ENCODE measurements around the gene SEL1L3. TPM values are rescaled to one million over a fixed set of nuclear protein-coding genes. Genes with fewer than 3 reads are reported as not detected.

Gene SEL1L3
- total and polyA plus RNA-seq, 9 of the 15 experiments (the other 6 are each of a cell fraction or from before 2014, with no cell fraction given): 10.0 to 44.3 (median 21.6) TPM

- Histone ChIP-seq H2AFZ (ENCODE audit: low read depth, low read length) (no peak overlapping the region), H3K27me3 (ENCODE audit: control insufficient read depth in 2 of 2, insufficient read depth in 2 of 2, low read length in 2 of 2) (no peaks in the 10 kb centered on the region), H3K9ac (ENCODE audit: insufficient read depth in 1 of 2, low read depth in 2 of 2, low read length in 2 of 2) (no peak overlapping the region), H3K9me3 (replicated peaks; ENCODE audit: control insufficient read depth, insufficient read depth, low read depth, low read length) (no peaks in the 10 kb centered on the region), H3K36me3 (ENCODE audit: control insufficient read depth, insufficient read depth, low read length) (no peaks in the 10 kb centered on the region; the same call in 2 of the 3 replicates), H3K27ac (ENCODE audit: extremely low read depth, low read depth, low read length) (no peak overlapping the region), H3K9me1 (ENCODE audit: control insufficient read depth, insufficient read depth, low read length) (no peaks in the 10 kb centered on the region), H3K4me1 (replicated peaks in 1 of 2; ENCODE audit: control insufficient read depth in 2 of 2, insufficient read depth in 2 of 2, low read length in 2 of 2) (peaks cover 3 to 12% of the 10 kb centered on the region in 2 experiments; a peak in 3 of 5 replicates), H3K79me2 (ENCODE audit: control insufficient read depth, insufficient read depth, low read length) (0 out of 3 replicates have a peak, but pooled peaks cover 9% of the 10 kb centered on the region), H4K20me1 (replicated peaks; ENCODE audit: control insufficient read depth, insufficient read depth, low read length) (peaks cover 13% of the 10 kb centered on the region; the same call in 1 of the 2 replicates), H3K4me2 (ENCODE audit: insufficient read depth, low read length) (no peak overlapping the region), H3K4me3 (no peak overlapping the region)
- WGBS (ENCODE audit: insufficient coverage, low coverage, missing lambda C conversion rate): 79% methylated on average over 12 of the region's 12 CpGs
- no peak for FAIRE-seq
- no peak for DNase-seq (ENCODE audit: extremely low read depth in 1 of 4, low spot score in 3 of 4)
- in situ Hi-C loops (cut with MboI): no loop called here
- ATAC-seq: no peak
- no TSS peak for BruUV-seq (replicated peaks)
- intact Hi-C loops (cut with micrococcal nuclease): no loop called here
- CTCF ChIA-PET (ENCODE audit: low intra/inter-chr PET ratio): no interaction called here
- POLR2A ChIA-PET: interaction anchor here (1.6 kb wide), 1 partner anchor 10 kb away, joined by 3 read pairs; no protein-coding TSS in a partner anchor
- TF ChIP-seq CBX3 (IDR thresholded peaks at IDR 0.05; ENCODE audit: borderline replicate concordance in 1 of 2, low read length in 2 of 2) (no peak), ZNF133 (CRISPR knock-in tag; IDR thresholded peaks at IDR 0.05) (no peak), ESRRA (IDR thresholded peaks at IDR 0.05; ENCODE audit: borderline replicate concordance, low read depth) (no peak), RB1 (IDR thresholded peaks at IDR 0.05; ENCODE audit: low read depth) (no peak), DMBX1 (CRISPR knock-in tag; IDR thresholded peaks at IDR 0.05; ENCODE audit: borderline replicate concordance) (no peak), RBM15 (IDR thresholded peaks at IDR 0.05; ENCODE audit: insufficient read depth, low read length) (no peak), ZNF324 (CRISPR knock-in tag; IDR thresholded peaks at IDR 0.05) (no peak), E2F5 (CRISPR knock-in tag; IDR thresholded peaks at IDR 0.05) (no peak), ZFP1 (CRISPR knock-in tag; IDR thresholded peaks at IDR 0.05) (no peak), RUNX1 (IDR thresholded peaks at IDR 0.05; ENCODE audit: low read depth) (no peak), ELF4 (CRISPR knock-in tag; IDR thresholded peaks at IDR 0.05) (no peak)
- TF ChIP-seq, protein P1, sequence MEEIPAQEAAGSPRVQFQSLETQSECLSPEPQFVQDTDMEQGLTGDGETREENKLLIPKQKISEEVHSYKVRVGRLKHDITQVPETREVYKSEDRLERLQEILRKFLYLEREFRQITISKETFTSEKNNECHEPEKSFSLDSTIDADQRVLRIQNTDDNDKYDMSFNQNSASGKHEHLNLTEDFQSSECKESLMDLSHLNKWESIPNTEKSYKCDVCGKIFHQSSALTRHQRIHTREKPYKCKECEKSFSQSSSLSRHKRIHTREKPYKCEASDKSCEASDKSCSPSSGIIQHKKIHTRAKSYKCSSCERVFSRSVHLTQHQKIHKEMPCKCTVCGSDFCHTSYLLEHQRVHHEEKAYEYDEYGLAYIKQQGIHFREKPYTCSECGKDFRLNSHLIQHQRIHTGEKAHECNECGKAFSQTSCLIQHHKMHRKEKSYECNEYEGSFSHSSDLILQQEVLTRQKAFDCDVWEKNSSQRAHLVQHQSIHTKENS (CRISPR knock-in tag; IDR thresholded peaks at IDR 0.05): no peak
- TF ChIP-seq, protein P2, sequence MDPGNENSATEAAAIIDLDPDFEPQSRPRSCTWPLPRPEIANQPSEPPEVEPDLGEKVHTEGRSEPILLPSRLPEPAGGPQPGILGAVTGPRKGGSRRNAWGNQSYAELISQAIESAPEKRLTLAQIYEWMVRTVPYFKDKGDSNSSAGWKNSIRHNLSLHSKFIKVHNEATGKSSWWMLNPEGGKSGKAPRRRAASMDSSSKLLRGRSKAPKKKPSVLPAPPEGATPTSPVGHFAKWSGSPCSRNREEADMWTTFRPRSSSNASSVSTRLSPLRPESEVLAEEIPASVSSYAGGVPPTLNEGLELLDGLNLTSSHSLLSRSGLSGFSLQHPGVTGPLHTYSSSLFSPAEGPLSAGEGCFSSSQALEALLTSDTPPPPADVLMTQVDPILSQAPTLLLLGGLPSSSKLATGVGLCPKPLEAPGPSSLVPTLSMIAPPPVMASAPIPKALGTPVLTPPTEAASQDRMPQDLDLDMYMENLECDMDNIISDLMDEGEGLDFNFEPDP (CRISPR knock-in tag; IDR thresholded peaks at IDR 0.05): no peak
- TF ChIP-seq, protein P3, sequence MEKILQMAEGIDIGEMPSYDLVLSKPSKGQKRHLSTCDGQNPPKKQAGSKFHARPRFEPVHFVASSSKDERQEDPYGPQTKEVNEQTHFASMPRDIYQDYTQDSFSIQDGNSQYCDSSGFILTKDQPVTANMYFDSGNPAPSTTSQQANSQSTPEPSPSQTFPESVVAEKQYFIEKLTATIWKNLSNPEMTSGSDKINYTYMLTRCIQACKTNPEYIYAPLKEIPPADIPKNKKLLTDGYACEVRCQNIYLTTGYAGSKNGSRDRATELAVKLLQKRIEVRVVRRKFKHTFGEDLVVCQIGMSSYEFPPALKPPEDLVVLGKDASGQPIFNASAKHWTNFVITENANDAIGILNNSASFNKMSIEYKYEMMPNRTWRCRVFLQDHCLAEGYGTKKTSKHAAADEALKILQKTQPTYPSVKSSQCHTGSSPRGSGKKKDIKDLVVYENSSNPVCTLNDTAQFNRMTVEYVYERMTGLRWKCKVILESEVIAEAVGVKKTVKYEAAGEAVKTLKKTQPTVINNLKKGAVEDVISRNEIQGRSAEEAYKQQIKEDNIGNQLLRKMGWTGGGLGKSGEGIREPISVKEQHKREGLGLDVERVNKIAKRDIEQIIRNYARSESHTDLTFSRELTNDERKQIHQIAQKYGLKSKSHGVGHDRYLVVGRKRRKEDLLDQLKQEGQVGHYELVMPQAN (IDR thresholded peaks at IDR 0.05; ENCODE audit: borderline replicate concordance): no peak
Observed at GRCh38 chr4:25839687-25840086, 23.1 kb downstream of the SEL1L3 start.
